ENCODE results near the gene PNPLA3.
"Not testable (repeated sequence)": the region's sequence is repeated elsewhere in the genome, so short reads cannot be mapped to it uniquely, and the experiment has no call there.

The PNPLA3 gene

DNA sequence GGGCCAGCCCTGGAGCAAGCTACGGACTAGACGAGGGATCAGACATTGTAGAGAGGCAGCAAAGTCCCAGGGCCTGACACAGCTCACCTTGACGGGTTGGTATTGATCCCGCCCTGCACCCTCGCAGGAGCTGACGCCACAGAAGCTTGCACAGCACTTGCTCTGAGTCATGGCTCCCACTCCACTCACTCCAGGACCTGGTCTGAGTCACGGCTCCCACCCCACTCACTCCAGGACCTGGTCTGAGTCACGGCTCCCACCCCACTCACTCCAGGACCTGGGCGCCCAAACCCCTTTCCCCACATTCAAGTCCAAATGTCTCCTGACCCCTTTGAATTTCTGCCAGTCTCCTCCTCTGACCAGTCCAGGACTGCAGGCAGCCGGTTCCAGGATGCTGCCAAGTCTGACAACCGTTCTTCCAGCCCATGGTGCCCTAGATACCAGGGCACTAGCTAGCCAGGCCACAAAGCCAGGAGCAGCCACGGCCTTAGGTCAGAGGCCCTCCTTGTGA, 25.8 kb upstream of the PNPLA3 start:
- TF ChIP-seq, protein P1, sequence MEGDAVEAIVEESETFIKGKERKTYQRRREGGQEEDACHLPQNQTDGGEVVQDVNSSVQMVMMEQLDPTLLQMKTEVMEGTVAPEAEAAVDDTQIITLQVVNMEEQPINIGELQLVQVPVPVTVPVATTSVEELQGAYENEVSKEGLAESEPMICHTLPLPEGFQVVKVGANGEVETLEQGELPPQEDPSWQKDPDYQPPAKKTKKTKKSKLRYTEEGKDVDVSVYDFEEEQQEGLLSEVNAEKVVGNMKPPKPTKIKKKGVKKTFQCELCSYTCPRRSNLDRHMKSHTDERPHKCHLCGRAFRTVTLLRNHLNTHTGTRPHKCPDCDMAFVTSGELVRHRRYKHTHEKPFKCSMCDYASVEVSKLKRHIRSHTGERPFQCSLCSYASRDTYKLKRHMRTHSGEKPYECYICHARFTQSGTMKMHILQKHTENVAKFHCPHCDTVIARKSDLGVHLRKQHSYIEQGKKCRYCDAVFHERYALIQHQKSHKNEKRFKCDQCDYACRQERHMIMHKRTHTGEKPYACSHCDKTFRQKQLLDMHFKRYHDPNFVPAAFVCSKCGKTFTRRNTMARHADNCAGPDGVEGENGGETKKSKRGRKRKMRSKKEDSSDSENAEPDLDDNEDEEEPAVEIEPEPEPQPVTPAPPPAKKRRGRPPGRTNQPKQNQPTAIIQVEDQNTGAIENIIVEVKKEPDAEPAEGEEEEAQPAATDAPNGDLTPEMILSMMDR (IDR thresholded peaks at IDR 0.05; ENCODE audit: borderline replicate concordance, insufficient read depth, low read depth, low read length): no peak
- H3K4me3 ChIP-seq (ENCODE audit: low read depth, low read length): no peak overlapping the region

DNA sequence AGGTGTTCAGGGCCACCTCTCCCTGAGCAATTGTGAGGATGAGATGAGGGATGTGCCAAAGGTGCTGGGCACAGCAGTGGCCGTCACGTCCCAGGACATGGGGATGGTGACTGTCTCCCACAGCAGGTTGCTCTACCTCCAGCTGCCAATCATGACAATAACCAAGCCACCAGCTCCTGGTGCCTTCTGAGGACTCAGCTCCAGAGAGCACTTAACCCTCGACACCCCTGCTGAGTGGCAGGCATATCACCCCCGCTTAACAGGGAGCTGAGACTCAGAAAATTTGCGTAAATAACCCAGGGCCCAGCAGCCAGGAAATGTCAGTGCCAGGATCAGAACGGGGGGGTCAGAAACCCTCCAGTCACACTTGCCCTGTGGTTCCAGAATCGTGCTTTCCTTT, 23.4 kb upstream of the PNPLA3 start:
- TF ChIP-seq, protein P1 (IDR thresholded peaks at IDR 0.05; ENCODE audit: borderline replicate concordance, insufficient read depth, low read depth, low read length): no peak
- no peak overlapping the region for H3K4me3 ChIP-seq (ENCODE audit: low read depth, low read length)

DNA sequence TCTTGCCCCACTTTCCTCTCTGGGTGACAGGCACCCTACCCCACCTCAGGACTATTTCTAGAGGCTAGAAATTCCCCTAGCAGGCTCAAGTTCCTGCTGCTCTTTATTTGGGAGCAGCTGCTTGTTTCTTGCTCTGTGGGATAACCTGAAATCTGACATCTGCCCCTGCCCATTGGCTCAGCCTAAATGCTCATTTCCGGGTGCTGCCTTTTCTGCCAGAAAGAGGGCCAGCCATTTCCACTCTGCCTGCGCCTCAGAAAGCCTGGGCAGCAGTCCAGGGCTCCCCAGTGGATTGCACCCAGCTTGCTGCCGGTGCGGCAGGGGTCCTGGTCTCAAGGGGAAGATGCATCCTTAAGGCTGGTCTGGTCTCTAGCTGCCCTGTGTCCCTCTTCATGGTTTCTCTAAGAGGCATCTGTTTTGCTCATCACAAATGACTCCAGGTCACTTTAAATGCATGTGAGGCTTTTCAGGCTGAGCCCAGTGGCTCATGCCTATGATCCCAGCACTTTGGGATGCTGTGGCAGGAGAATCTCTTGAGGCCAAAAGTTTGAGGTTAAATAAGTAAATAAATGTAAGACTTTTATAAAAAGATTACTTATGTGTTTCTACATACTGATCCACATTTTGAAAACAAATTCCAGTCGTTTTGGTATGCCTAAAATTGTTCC, 21.5 kb upstream of the PNPLA3 start:
- H3K4me3 ChIP-seq (ENCODE audit: low read depth, low read length): no peak overlapping the region
- TF ChIP-seq, protein P1 (IDR thresholded peaks at IDR 0.05; ENCODE audit: borderline replicate concordance, insufficient read depth, low read depth, low read length): no peak

DNA sequence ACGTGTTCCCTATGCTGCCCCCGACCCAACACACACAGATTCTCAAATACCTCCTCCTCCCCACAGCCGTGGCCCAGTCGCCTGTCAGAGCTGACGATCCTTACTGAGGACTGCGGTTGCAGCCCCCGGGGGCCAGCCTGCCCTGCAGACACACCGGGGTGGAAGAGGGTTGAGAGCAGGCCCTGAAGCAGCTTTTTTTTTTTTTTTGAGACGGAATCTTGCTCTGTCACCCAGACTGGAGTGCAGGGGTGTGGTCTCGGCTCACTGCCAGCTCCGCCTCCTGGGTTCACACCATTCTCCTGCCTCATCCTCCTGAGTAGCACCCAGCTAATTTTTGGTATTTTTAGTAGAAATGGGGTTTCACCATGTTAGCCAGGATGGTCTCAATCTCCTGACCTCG, 20.6 kb upstream of the PNPLA3 start:
- H3K4me3 ChIP-seq (ENCODE audit: low read depth, low read length): not testable (repeated sequence)

DNA sequence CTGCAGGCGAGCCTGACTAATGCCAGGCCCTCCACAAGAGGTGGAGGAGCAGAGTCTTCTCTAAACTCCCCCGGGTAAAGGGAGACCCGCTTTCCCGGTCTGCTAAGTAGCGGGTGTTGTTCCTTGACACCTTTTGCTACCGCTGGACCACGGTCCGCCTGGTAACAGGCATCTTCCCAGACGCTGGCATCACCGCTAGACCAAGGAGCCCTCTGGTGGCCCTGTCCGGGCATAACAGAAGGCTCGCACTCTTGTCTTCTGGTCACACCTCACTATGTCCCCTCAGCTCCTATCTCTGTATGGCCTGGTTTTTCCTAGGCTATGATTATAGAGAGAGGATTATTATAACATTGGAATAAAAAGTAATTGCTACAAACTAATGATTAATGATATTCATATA, 19.2 kb upstream of the PNPLA3 start:
- not testable (repeated sequence) for H3K4me3 ChIP-seq (ENCODE audit: low read depth, low read length)

DNA sequence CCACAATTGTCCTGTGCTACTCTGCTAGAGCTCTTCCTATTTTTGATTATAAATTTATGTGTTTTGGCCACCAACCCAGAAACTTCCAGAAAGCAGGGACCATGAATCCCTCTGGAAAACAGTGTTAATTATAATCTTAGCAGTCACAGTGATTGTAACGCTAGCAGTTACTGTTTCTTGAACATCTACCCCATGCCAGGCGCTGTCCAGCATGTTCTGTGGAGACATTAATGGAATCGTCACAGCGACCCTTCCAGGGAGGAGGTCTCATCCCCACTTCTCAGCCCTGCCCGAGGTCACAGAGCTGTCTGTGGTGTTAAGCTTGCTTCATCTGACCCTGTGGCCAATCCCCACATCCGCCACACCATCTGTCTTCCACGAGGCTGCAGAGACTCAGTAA, 17.9 kb upstream of the PNPLA3 start:
- H3K4me3 ChIP-seq (ENCODE audit: low read depth, low read length): no peak overlapping the region
- TF ChIP-seq, protein P1 (IDR thresholded peaks at IDR 0.05; ENCODE audit: borderline replicate concordance, insufficient read depth, low read depth, low read length): no peak

DNA sequence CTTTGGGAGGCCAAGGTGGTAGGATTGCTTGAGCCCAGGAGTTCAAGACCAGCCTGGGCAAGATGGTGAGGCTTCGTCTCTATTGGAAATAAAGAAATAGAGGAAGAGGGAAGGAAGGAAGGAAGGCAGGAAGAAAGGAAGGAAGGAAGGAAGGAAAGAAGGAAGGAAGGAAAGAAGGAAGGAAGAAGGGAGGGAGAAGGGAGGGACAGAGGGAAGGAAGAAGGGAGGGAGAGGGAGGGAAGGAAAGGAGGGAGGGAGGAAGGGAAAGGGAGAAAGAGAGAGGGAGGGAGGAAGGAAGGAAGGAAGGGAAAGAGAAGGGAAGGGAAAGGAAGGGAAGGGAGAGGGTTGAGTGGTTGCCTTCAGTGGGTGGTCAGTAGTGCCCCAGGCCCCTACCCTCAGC, 13.9 kb upstream of the PNPLA3 start:
- TF ChIP-seq, protein P1 (IDR thresholded peaks at IDR 0.05; ENCODE audit: borderline replicate concordance, insufficient read depth, low read depth, low read length): no peak
- H3K4me3 ChIP-seq (ENCODE audit: low read depth, low read length): no peak overlapping the region

DNA sequence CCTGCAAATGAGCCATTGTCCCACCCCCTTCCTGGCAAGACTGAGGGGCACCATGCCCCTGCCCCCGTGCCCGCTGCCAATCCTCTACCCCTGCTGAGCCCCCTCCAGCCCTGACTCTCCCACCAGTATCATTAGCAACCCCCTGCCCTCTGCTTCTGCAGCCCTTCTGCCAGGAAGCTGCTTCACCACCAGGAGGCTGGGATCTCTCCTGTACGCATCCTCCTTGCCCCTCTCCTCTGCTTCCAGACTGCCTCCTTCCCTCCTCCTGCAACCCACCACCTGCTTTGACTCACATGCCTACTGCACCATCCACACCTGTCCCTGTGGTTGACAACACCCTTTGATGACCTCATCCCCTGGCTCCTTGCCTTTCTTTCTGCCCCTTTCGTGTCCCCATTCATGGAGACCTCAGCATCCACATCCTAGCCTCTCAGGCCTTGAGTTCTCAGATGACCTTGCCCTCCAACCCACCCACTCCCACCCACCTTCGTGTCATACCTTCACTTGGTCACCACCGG, 13.4 kb upstream of the PNPLA3 start:
- TF ChIP-seq, protein P1 (IDR thresholded peaks at IDR 0.05; ENCODE audit: borderline replicate concordance, insufficient read depth, low read depth, low read length): no peak
- no peak overlapping the region for H3K4me3 ChIP-seq (ENCODE audit: low read depth, low read length)
